ENCODE measurements around the gene KLHL29. TPM values are rescaled to one million over a fixed set of nuclear protein-coding genes. Genes with fewer than 3 reads are reported as not detected.
A peak's percentile ranks its signal among the peaks of the same experiment; 100 is the strongest.
"Not testable (repeated sequence)": the region's sequence is repeated elsewhere in the genome, so short reads cannot be mapped to it uniquely, and the experiment has no call there.

The KLHL29 gene
- total RNA-seq (1 to 10 TPM; 1.9 to 2.4 TPM), polyA plus RNA-seq (under 1 TPM in 1 of 2 donors, not detected in 1; 0.24 TPM)

DNA sequence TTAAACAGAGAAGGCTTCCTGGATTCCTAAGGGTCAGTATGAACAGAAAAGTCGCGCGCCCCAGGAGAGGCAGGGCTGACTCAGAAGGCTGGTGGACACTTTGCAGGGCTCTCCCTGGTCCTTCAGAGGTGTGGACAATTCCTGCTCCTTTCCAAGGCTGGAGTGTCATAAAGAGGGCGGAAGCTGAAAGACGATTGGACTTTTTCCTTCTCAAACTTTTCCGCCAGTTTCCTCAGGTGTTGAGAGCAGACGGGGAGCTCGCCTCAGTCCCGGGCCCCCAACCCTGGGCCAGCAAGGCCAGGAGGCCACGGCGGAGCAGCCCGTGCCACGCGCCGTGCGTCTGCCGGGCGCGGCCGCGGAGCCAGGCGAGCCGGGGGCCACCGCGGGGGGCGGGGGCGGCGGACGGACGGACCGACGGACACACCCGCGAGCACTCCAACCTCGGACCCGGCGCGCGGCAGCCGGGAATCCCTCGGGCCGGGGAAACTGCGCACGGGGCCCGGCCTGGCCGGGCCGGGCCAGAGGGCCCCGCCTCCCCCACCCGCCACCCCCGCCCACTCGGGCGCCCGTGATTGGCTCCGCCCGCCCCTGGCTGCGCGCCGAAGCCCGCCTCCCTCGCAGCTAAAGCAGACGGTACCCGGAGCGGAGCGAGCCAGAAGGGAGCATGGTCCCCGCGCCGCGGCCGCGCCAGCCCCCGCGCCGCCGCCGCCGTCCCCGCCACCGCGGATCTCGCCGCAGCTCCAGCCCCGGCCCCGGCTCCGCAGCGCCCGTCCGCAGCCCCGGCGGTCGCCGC, at the start of gene KLHL29:
Gene KLHL29 (plus strand): TSS at position 629 of the 793 bp plus-strand sequence. CDS start 177,018 bp downstream, outside the sequence.
- peaks cover 24 to 48% of the 10 kb centered on the region in 2 donors for H3K27me3 Mint-ChIP-seq

DNA sequence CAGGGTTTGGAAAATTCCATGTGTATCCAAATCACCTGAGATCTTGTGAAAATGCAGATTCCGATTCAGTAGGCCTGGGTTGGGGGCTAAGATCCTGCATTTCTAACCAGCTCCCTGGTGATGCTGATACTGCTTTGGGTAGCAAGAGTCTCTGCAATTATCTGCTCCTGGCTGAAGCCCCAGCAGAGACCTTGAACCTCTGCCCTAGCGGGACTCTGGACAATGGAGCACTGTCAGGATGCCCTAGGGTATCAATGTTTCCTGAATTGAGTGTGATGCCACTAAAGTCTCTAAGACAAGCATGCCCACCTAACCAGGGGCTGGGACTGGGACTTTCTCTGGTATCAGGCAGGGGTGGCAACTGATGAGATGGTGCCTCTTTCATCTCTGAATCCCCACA, 49.4 kb upstream of the KLHL29 start:
- no peak overlapping the region for H3K27ac Mint-ChIP-seq
- H3K9me3 Mint-ChIP-seq, result peaks cover 0 to 3% (median 0%) of the 10 kb centered on the region in 8 donors
- H3K27me3 ChIP-seq (ENCODE audit: insufficient read depth, low read length), result no peaks in the 10 kb centered on the region
- no peaks in the 10 kb centered on the region for H3K36me3 Mint-ChIP-seq
- no peak overlapping the region for H3K27ac ChIP-seq (ENCODE audit: low read depth, low read length)
- no peaks in the 10 kb centered on the region for H3K4me1 ChIP-seq (ENCODE audit: insufficient read depth, low read length)
- peaks cover 6% of the 10 kb centered on the region in 2 donors for H3K27me3 Mint-ChIP-seq
- intact Hi-C loops (cut with micrococcal nuclease), result no loop called here
- no peaks in the 10 kb centered on the region for H3K9me3 ChIP-seq (ENCODE audit: control insufficient read depth in 1 of 2, low read length in 2 of 2)
- ChIA-PET CTCF (ENCODE audit: partially characterized antibody) (no interaction called here), POLR2A (ENCODE audit: partially characterized antibody) (no interaction called here)
- H3K36me3 ChIP-seq (ENCODE audit: insufficient read depth, low read length), result no peaks in the 10 kb centered on the region
- no peak overlapping the region for H3K4me3 ChIP-seq (ENCODE audit: low read length in 2 of 2)
- DNase-seq, result no peak
- no peaks in the 10 kb centered on the region for H3K4me1 Mint-ChIP-seq
- no peak overlapping the region for H3K4me3 Mint-ChIP-seq

More for the DNA sequence above, at the start of gene KLHL29:
- POLR2A ChIA-PET (ENCODE audit: partially characterized antibody), result interaction anchor here (1.0 kb wide), 1 partner anchor 148 kb away, joined by 3 read pairs; no protein-coding TSS in a partner anchor
- Histone ChIP-seq H3K4me3 (ENCODE audit: low read length in 2 of 2) (no peak within 1 kb of the TSS), H3K27ac (ENCODE audit: low read depth, low read length) (no peak within 1 kb of the TSS), H3K27me3 (ENCODE audit: insufficient read depth, low read length) (peaks cover 16% of the 10 kb centered on the region), H3K9me3 (ENCODE audit: control insufficient read depth in 1 of 2, low read length in 2 of 2) (no peaks in the 10 kb centered on the region), H3K36me3 (ENCODE audit: insufficient read depth, low read length) (no peaks in the 10 kb centered on the region), H3K4me1 (ENCODE audit: insufficient read depth, low read length) (peaks cover 30% of the 10 kb centered on the region)
- Mint-ChIP-seq H3K4me1 (peaks cover 16 to 40% (median 28%) of the 10 kb centered on the region in 4 donors), H3K27ac (peak within 1 kb of the TSS in 4 of 7 donors; percentile 43 to 89 (median 70)), H3K9me3 (peaks cover 0 to 3% (median 0%) of the 10 kb centered on the region in 8 donors), H3K36me3 (no peaks in the 10 kb centered on the region), H3K4me3 (peak within 1 kb of the TSS; percentile 68 to 91 (median 84))
- peak; percentile 50 to 59 (median 55) for DNase-seq
- CTCF ChIA-PET (ENCODE audit: partially characterized antibody), result no interaction called here
- intact Hi-C loops (cut with micrococcal nuclease), result no loop called here

DNA sequence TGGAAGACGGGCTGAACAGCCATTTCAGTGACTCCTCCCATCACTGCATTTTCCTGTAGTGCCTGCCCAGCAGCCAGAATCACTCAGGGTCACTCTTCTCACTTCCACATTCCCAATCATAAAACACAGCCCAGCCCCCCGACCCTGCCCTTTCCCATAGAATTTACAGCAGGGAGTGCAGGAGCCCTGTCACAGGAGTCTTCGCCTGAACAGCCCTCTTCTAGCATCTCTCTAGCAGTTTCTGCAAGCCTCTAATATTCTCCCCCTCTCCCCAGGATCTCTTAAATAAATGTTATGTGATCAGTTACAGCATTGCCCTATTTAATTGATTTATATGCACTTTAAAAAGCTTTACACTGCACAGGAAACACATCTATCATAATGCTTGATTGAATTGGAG, 42.9 kb upstream of the KLHL29 start:
- CTCF ChIA-PET (ENCODE audit: partially characterized antibody), result no interaction called here
- POLR2A ChIA-PET (ENCODE audit: partially characterized antibody), result no interaction called here
- Mint-ChIP-seq H3K9me3 (peaks cover 0 to 3% (median 0%) of the 10 kb centered on the region in 8 donors), H3K4me3 (no peak overlapping the region), H3K27ac (no peak overlapping the region), H3K36me3 (no peaks in the 10 kb centered on the region), H3K27me3 (peaks cover 2 to 7% of the 10 kb centered on the region in 2 donors), H3K4me1 (peaks cover 0 to 2% (median 0%) of the 10 kb centered on the region in 4 donors)
- no peak overlapping the region for H3K27ac ChIP-seq (ENCODE audit: low read depth, low read length)
- H3K4me3 ChIP-seq (ENCODE audit: low read length in 2 of 2), result no peak overlapping the region
- DNase-seq, result no peak
- H3K36me3 ChIP-seq (ENCODE audit: insufficient read depth, low read length), result no peaks in the 10 kb centered on the region
- intact Hi-C loops (cut with micrococcal nuclease), result no loop called here
- H3K27me3 ChIP-seq (ENCODE audit: insufficient read depth, low read length), result no peaks in the 10 kb centered on the region
- no peaks in the 10 kb centered on the region for H3K9me3 ChIP-seq (ENCODE audit: control insufficient read depth in 1 of 2, low read length in 2 of 2)
- H3K4me1 ChIP-seq (ENCODE audit: insufficient read depth, low read length), result no peaks in the 10 kb centered on the region

DNA sequence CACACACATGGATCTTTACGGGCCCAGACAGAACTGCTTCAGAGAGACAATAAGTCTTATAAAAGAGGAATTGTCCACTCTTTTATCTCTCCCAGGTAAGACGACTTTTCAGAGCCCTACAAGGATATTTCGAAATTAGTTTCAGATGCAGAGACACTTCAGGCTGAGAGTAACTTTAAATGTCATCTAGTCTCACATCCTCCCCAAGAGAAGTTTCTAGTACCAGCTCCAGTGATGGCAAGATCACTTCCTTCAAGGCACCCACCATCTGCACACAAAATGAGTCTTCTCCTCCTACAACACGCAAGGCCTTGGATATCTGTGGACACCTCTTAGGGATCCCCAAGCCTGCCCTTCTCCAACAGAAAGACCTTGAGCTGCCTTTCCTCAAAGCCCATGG, 39.0 kb upstream of the KLHL29 start:
- ChIA-PET POLR2A (ENCODE audit: partially characterized antibody) (no interaction called here), CTCF (ENCODE audit: partially characterized antibody) (no interaction called here)
- intact Hi-C loops (cut with micrococcal nuclease), result no loop called here
- Mint-ChIP-seq H3K27ac (no peak overlapping the region), H3K36me3 (no peaks in the 10 kb centered on the region), H3K4me3 (no peak overlapping the region), H3K27me3 (peaks cover 2 to 13% of the 10 kb centered on the region in 2 donors), H3K9me3 (no peaks in the 10 kb centered on the region), H3K4me1 (peaks cover 0 to 2% (median 0%) of the 10 kb centered on the region in 4 donors)
- Histone ChIP-seq H3K9me3 (ENCODE audit: control insufficient read depth in 1 of 2, low read length in 2 of 2) (no peaks in the 10 kb centered on the region), H3K27me3 (ENCODE audit: insufficient read depth, low read length) (no peaks in the 10 kb centered on the region), H3K4me1 (ENCODE audit: insufficient read depth, low read length) (no peaks in the 10 kb centered on the region), H3K4me3 (ENCODE audit: low read length in 2 of 2) (no peak overlapping the region), H3K36me3 (ENCODE audit: insufficient read depth, low read length) (no peaks in the 10 kb centered on the region), H3K27ac (ENCODE audit: low read depth, low read length) (no peak overlapping the region)
- DNase-seq, result no peak

DNA sequence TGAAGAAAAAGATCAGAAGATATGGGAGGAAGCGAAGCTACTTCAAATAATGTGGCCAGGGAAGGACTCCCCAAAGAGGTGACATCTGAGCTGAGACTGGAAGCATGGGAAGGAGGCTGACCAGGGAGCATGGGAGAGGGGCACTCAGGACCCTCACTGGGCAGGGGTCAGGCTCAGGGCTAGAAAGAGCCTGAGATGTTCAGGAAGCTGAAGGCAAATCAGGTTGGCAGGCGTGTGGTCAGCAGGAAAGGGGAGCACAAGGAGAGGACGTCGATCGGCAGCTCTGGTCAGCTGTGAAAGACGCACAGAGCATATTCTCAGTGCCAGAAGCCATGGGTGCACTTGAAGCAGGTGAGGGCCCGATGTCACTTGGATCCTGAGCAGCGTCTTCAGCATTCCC, 38.2 kb upstream of the KLHL29 start:
- Mint-ChIP-seq H3K27me3 (peaks cover 2 to 13% of the 10 kb centered on the region in 2 donors), H3K27ac (no peak overlapping the region), H3K4me1 (peaks cover 0 to 2% (median 0%) of the 10 kb centered on the region in 4 donors), H3K4me3 (no peak overlapping the region), H3K9me3 (no peaks in the 10 kb centered on the region), H3K36me3 (no peaks in the 10 kb centered on the region)
- Histone ChIP-seq H3K27ac (ENCODE audit: low read depth, low read length) (no peak overlapping the region), H3K27me3 (ENCODE audit: insufficient read depth, low read length) (no peaks in the 10 kb centered on the region), H3K9me3 (ENCODE audit: control insufficient read depth in 1 of 2, low read length in 2 of 2) (no peaks in the 10 kb centered on the region), H3K36me3 (ENCODE audit: insufficient read depth, low read length) (no peaks in the 10 kb centered on the region), H3K4me3 (ENCODE audit: low read length in 2 of 2) (no peak overlapping the region), H3K4me1 (ENCODE audit: insufficient read depth, low read length) (no peaks in the 10 kb centered on the region)
- DNase-seq, result no peak
- POLR2A ChIA-PET (ENCODE audit: partially characterized antibody), result no interaction called here
- CTCF ChIA-PET (ENCODE audit: partially characterized antibody), result no interaction called here
- intact Hi-C loops (cut with micrococcal nuclease), result no loop called here

DNA sequence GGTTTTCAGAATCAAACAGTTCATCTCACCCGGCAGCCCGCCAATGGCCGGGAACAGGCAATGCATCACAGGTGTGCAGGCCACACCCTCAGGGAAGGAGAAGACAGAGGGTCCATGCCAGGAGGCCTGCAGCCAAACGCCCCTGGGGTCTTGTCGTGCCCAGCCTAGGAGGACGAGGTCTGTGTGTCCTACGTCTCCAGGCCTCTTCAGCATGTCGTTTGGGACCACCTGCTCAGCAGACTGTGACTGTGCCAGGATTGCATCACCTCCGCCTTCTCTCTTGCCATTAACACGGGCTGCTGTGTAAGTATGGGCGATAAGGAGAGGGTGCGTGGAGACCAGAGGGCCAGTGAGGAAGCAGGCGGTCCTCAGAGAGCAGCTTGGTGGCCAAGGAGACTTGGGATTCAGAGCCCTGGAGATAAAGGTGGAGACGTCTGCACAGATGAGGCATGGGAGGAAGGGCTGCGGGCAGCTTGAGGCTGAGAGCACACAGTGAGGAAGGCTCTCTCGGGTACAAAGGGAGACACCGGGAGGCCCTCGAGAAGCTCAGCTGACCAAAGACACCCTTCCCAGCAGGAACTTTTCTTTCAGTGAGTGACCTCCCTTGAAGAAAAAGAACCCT, 37.4 kb upstream of the KLHL29 start:
- Histone ChIP-seq H3K9me3 (ENCODE audit: control insufficient read depth in 1 of 2, low read length in 2 of 2) (no peaks in the 10 kb centered on the region), H3K4me1 (ENCODE audit: insufficient read depth, low read length) (no peaks in the 10 kb centered on the region), H3K27me3 (ENCODE audit: insufficient read depth, low read length) (no peaks in the 10 kb centered on the region), H3K4me3 (ENCODE audit: low read length in 2 of 2) (no peak overlapping the region), H3K27ac (ENCODE audit: low read depth, low read length) (no peak overlapping the region), H3K36me3 (ENCODE audit: insufficient read depth, low read length) (no peaks in the 10 kb centered on the region)
- H3K9me3 Mint-ChIP-seq, result no peaks in the 10 kb centered on the region
- POLR2A ChIA-PET (ENCODE audit: partially characterized antibody), result no interaction called here
- peaks cover 8 to 18% of the 10 kb centered on the region in 2 donors for H3K27me3 Mint-ChIP-seq
- peaks cover 0 to 3% (median 0%) of the 10 kb centered on the region in 4 donors for H3K4me1 Mint-ChIP-seq
- H3K4me3 Mint-ChIP-seq, result no peak overlapping the region
- peak overlapping the region in 1 of 7 donors; percentile 24 for H3K27ac Mint-ChIP-seq
- no peaks in the 10 kb centered on the region for H3K36me3 Mint-ChIP-seq
- intact Hi-C loops (cut with micrococcal nuclease), result no loop called here
- no peak for DNase-seq
- CTCF ChIA-PET (ENCODE audit: partially characterized antibody), result no interaction called here

DNA sequence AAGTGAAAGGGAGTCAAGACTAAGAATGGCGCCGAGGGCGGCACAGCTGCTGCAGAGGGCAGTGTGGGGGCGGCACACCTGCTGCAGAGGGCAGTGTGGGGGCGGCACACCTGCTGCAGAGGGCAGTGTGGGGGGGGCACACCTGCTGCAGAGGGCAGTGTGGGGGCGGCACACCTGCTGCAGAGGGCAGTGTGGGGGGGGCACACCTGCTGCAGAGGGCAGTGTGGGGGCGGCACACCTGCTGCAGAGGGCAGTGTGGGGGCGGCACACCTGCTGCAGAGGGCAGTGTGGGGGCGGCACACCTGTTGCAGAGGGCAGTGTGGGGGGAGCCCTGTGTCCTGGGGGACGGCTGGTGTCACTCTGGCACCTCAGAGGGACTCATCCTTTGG, 36.9 kb upstream of the KLHL29 start:
- H3K4me3 ChIP-seq (ENCODE audit: low read length in 2 of 2); H3K4me1 Mint-ChIP-seq; H3K9me3 Mint-ChIP-seq; H3K36me3 ChIP-seq (ENCODE audit: insufficient read depth, low read length); POLR2A ChIA-PET (ENCODE audit: partially characterized antibody); H3K4me3 Mint-ChIP-seq; DNase-seq; H3K4me1 ChIP-seq (ENCODE audit: insufficient read depth, low read length); H3K36me3 Mint-ChIP-seq; H3K9me3 ChIP-seq (ENCODE audit: control insufficient read depth in 1 of 2, low read length in 2 of 2); H3K27ac Mint-ChIP-seq; H3K27me3 ChIP-seq (ENCODE audit: insufficient read depth, low read length); intact Hi-C loops (cut with micrococcal nuclease); CTCF ChIA-PET (ENCODE audit: partially characterized antibody); H3K27ac ChIP-seq (ENCODE audit: low read depth, low read length): not testable (repeated sequence)
- H3K27me3 Mint-ChIP-seq, result peaks cover 10 to 19% of the 10 kb centered on the region in 2 donors

All from CD4-positive, alpha-beta memory T cell (primary cell).